GM23338 (cell line): ENCODE data around the gene MLST8. TPM values are rescaled to one million over a fixed set of nuclear protein-coding genes. Genes with fewer than 3 reads are reported as not detected.

Experiments
- ATAC-seq: fragments of 200-7000 bp; cut with Tn5 transposase; 3 replicates; pipeline ENCODE4 v1.9.1; 2020
- DNase-seq: peaks from one replicate; pipeline ENCODE4 v3.0.0-alpha.2; 2015; ENCODE audit warnings: low spot score
- H2AFZ ChIP-seq: fragments of 200-600 bp; sonication (generic); 2 replicates; pipeline ENCODE4 v1.8.0; 2016; ENCODE audit warnings: antibody characterized with exemption, mild to moderate bottlenecking, moderate library complexity
- H3F3A ChIP-seq: fragments of 200-600 bp; sonication (generic); replicated peaks from 2 replicates; pipeline ENCODE4 v1.8.0; 2017; ENCODE audit warnings: antibody characterized with exemption, mixed run types, low read depth
- H3K27ac ChIP-seq: fragments of 200-600 bp; sonication (generic); 2 replicates; pipeline ENCODE4 v1.6.1; 2016; ENCODE audit warnings: low read depth
- H3K27me3 ChIP-seq: fragments of 200-600 bp; sonication (generic); 2 replicates; pipeline ENCODE4 v1.8.0; 2016; ENCODE audit warnings: mild to moderate bottlenecking, mixed run types, moderate library complexity; ENCODE audit not compliant: insufficient read depth
- H3K36me3 ChIP-seq: fragments of 200-600 bp; sonication (generic); 2 replicates; pipeline ENCODE4 v1.8.0; 2016; ENCODE audit warnings: mild to moderate bottlenecking; ENCODE audit not compliant: insufficient read depth
- H3K4me1 ChIP-seq: fragments of 200-600 bp; sonication (generic); 2 replicates; pipeline ENCODE4 v1.8.0; 2016; ENCODE audit warnings: mild to moderate bottlenecking, moderate library complexity; ENCODE audit not compliant: insufficient read depth
- H3K4me2 ChIP-seq: fragments of 200-600 bp; sonication (generic); 2 replicates; pipeline ENCODE4 v1.7.1; 2017; ENCODE audit warnings: mixed run types
- H3K4me3 ChIP-seq: fragments of 200-600 bp; sonication (generic); 2 replicates; pipeline ENCODE4 v1.6.1; 2016; ENCODE audit warnings: mixed run types
- H3K79me2 ChIP-seq: fragments of 200-600 bp; sonication (generic); replicated peaks from 2 replicates; pipeline ENCODE4 v1.8.0; 2017; ENCODE audit warnings: mild to moderate bottlenecking; ENCODE audit not compliant: insufficient read depth
- H3K9me2 ChIP-seq: fragments of 200-600 bp; sonication (generic); 2 replicates; pipeline ENCODE4 v1.8.0; 2017; ENCODE audit not compliant: insufficient read depth
- H4K20me1 ChIP-seq: fragments of 200-600 bp; sonication (generic); replicated peaks from 2 replicates; pipeline ENCODE4 v1.8.0; 2017; ENCODE audit warnings: mild to moderate bottlenecking; ENCODE audit not compliant: insufficient read depth
- H3K27ac Mint-ChIP-seq: 2 replicates; pipeline ENCODE4 v1.8.0; 2020; ENCODE audit warnings: inconsistent platforms, mild to moderate bottlenecking, moderate library complexity, mixed read lengths
- H3K27me3 Mint-ChIP-seq: 3 replicates; pipeline ENCODE4 v1.8.0; 2022; ENCODE audit warnings: low read depth, mild to moderate bottlenecking, moderate library complexity, mixed read lengths, inconsistent platforms; ENCODE audit not compliant: insufficient read depth, poor library complexity
- H3K36me3 Mint-ChIP-seq: 3 replicates; pipeline ENCODE4 v1.8.0; 2021; ENCODE audit warnings: low read depth, mild to moderate bottlenecking, inconsistent platforms, moderate library complexity, mixed read lengths
- H3K4me1 Mint-ChIP-seq: 3 replicates; pipeline ENCODE4 v1.8.0; 2020; ENCODE audit warnings: mild to moderate bottlenecking, inconsistent platforms, mixed read lengths
- H3K4me3 Mint-ChIP-seq: 3 replicates; pipeline ENCODE4 v1.8.0; 2021; ENCODE audit warnings: moderate library complexity, mild to moderate bottlenecking, inconsistent platforms, mixed read lengths
- H3K9me3 Mint-ChIP-seq: 3 replicates; pipeline ENCODE4 v1.8.0; 2020; ENCODE audit warnings: moderate library complexity, mild to moderate bottlenecking, inconsistent platforms, mixed read lengths
- EZH2 ChIP-seq: fragments of 200-600 bp; sonication (generic); IDR thresholded peaks from one replicate; pipeline ENCODE4 v1.8.0; 2017; ENCODE audit warnings: antibody characterized with exemption, mild to moderate bottlenecking, low read depth; ENCODE audit not compliant: unreplicated experiment
- EZH2phosphoT487 ChIP-seq: fragments of 200-600 bp; sonication (generic); IDR thresholded peaks from one replicate; pipeline ENCODE4 v1.8.1; 2018; ENCODE audit warnings: antibody characterized with exemption; ENCODE audit not compliant: unreplicated experiment
- NANOG ChIP-seq: IDR thresholded peaks from 2 replicates; pipeline ENCODE4 v1.6.1; 2016; ENCODE audit warnings: antibody characterized with exemption, borderline replicate concordance
- STAT1 ChIP-seq: IDR thresholded peaks from one replicate; pipeline ENCODE4 v1.6.1; 2016; ENCODE audit warnings: antibody characterized with exemption; ENCODE audit not compliant: unreplicated experiment
- ZNF331 ChIP-seq: fragments of 250-450 bp; sonication (Bioruptor Pico); IDR thresholded peaks from 2 replicates; pipeline ENCODE4 v1.5.0; 2020; ENCODE audit warnings: low read depth, mild to moderate bottlenecking, moderate library complexity
- polyA plus RNA-seq: library from polyadenylated mRNA; unstranded; fragments of >200 nt; fragmentation: Nextera tagmentation; extraction: Ambion mirVana; gene quantifications from 2 replicates; pipeline ENCODE4 v1.2.1, GENCODE V29; 2016
- total RNA-seq: library from RNA; depleted of rRNA; stranded (reverse); fragments of >200 nt; shearing (Covaris generic); gene quantifications from 2 replicates; pipeline ENCODE4 v1.2.3, GENCODE V29; 2014
- TF ChIP-seq, protein P1 (sequence below): fragments of 250-450 bp; sonication (Bioruptor Pico); IDR thresholded peaks from 2 replicates; pipeline ENCODE4 v1.5.0; 2020; ENCODE audit warnings: mild to moderate bottlenecking, moderate library complexity
- TF ChIP-seq, protein P2 (sequence below): IDR thresholded peaks from 2 replicates; pipeline ENCODE4 v1.6.1; 2016; ENCODE audit warnings: antibody characterized with exemption
- TF ChIP-seq, protein P3 (sequence below): IDR thresholded peaks from one replicate; pipeline ENCODE4 v1.6.1; 2018; ENCODE audit warnings: antibody characterized with exemption; ENCODE audit not compliant: unreplicated experiment

The MLST8 gene
- total and polyA plus RNA-seq, 2 experiments from 2014 or later, result 58.8 to 138 TPM

DNA sequence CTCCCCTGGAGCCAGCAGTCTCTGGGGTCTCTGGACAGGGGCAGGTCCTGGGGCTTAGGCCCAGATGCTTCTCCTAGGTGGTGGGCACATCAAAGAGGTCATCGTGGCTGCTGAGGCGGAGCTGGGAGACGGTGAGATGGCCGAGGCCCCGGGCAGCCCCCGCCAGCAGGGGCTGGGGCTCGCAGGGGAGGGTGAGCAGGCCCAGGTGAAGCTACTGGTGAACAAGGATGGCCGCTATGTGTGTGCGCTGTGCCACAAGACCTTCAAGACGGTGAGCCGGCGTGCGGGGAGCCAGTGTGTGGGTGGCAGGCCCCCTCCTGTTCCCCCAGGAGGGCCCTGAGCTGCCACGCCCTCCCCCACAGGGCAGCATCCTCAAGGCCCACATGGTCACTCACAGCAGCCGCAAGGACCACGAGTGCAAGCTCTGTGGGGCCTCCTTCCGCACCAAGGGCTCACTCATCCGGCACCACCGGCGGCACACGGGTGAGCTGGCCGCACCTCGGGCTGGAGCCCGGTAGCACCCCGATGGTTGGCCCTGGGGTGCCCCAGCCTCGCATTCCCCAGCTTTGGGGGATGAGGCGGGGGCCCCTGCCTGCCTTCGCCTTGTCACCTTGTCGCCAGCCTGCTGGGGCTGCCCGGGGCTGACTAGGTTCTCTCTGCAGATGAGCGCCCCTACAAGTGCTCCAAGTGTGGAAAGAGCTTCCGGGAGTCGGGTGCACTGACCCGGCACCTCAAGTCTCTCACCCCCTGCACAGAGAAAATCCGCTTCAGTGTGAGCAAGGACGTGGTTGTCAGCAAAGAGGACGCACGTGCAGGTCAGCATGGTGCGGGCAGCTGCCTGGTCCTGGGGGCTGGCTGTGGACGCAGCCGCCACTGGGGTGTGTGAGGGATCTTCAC lies 27.1 kb downstream of the MLST8 start (continued):
- TF ChIP-seq, protein P1, sequence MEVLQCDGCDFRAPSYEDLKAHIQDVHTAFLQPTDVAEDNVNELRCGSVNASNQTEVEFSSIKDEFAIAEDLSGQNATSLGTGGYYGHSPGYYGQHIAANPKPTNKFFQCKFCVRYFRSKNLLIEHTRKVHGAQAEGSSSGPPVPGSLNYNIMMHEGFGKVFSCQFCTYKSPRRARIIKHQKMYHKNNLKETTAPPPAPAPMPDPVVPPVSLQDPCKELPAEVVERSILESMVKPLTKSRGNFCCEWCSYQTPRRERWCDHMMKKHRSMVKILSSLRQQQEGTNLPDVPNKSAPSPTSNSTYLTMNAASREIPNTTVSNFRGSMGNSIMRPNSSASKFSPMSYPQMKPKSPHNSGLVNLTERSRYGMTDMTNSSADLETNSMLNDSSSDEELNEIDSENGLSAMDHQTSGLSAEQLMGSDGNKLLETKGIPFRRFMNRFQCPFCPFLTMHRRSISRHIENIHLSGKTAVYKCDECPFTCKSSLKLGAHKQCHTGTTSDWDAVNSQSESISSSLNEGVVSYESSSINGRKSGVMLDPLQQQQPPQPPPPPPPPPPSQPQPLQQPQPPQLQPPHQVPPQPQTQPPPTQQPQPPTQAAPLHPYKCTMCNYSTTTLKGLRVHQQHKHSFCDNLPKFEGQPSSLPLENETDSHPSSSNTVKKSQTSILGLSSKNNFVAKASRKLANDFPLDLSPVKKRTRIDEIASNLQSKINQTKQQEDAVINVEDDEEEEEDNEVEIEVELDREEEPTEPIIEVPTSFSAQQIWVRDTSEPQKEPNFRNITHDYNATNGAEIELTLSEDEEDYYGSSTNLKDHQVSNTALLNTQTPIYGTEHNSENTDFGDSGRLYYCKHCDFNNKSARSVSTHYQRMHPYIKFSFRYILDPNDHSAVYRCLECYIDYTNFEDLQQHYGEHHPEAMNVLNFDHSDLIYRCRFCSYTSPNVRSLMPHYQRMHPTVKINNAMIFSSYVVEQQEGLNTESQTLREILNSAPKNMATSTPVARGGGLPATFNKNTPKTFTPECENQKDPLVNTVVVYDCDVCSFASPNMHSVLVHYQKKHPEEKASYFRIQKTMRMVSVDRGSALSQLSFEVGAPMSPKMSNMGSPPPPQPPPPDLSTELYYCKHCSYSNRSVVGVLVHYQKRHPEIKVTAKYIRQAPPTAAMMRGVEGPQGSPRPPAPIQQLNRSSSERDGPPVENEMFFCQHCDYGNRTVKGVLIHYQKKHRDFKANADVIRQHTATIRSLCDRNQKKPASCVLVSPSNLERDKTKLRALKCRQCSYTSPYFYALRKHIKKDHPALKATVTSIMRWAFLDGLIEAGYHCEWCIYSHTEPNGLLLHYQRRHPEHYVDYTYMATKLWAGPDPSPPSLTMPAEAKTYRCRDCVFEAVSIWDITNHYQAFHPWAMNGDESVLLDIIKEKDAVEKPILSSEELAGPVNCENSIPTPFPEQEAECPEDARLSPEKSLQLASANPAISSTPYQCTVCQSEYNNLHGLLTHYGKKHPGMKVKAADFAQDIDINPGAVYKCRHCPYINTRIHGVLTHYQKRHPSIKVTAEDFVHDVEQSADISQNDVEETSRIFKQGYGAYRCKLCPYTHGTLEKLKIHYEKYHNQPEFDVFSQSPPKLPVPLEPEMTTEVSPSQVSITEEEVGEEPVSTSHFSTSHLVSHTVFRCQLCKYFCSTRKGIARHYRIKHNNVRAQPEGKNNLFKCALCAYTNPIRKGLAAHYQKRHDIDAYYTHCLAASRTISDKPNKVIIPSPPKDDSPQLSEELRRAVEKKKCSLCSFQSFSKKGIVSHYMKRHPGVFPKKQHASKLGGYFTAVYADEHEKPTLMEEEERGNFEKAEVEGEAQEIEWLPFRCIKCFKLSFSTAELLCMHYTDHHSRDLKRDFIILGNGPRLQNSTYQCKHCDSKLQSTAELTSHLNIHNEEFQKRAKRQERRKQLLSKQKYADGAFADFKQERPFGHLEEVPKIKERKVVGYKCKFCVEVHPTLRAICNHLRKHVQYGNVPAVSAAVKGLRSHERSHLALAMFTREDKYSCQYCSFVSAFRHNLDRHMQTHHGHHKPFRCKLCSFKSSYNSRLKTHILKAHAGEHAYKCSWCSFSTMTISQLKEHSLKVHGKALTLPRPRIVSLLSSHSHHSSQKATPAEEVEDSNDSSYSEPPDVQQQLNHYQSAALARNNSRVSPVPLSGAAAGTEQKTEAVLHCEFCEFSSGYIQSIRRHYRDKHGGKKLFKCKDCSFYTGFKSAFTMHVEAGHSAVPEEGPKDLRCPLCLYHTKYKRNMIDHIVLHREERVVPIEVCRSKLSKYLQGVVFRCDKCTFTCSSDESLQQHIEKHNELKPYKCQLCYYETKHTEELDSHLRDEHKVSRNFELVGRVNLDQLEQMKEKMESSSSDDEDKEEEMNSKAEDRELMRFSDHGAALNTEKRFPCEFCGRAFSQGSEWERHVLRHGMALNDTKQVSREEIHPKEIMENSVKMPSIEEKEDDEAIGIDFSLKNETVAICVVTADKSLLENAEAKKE (CRISPR knock-in tag), result no peak

DNA sequence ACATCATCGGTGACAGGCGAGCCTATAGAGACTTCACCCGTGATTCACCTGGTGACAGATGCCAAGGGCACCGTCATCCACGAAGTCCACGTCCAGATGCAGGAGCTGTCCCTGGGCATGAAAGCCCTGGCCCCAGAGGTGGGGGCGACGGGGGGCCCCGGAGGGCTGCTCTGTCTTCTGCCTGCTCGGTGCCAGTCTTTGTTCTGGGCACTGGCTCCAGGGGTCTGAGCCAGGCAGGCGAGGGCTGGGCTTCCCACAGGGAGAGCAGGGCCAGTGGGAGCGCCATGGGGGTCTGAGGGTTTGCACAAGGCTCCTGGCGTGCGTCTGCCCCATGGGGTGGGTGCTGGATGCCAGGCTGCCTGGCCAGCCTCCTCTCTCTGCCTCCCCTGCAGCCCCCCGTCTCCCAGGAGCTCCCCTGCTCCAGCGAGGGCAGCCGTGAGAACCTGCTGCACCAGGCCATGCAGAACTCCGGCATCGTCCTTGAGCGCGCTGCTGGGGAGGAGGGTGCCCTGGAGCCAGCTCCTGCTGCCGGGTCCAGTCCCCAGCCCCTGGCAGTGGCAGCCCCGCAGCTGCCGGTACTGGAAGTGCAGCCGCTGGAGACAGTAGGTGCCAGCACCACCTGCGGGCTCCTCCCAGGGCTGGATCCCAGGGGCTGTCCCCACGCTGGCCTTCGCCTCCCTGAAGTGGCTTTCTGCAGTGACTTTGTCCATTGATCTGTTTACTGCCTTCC lies 28.0 kb downstream of the MLST8 start:
- Histone ChIP-seq H3F3A (no peaks in the 10 kb centered on the region), H3K27me3 (peaks cover 18% of the 10 kb centered on the region), H3K4me1 (no peaks in the 10 kb centered on the region), H2AFZ (no peak overlapping the region), H3K27ac (no peak overlapping the region), H4K20me1 (no peaks in the 10 kb centered on the region; the same call in 1 of the 2 replicates), H3K36me3 (0 out of 2 replicates have a peak, but pooled peaks cover 5% of the 10 kb centered on the region), H3K4me3 (no peak overlapping the region), H3K9me2 (no peaks in the 10 kb centered on the region), H3K79me2 (no peaks in the 10 kb centered on the region), H3K4me2 (no peak overlapping the region)
- Mint-ChIP-seq H3K27me3 (peaks cover 23% of the 10 kb centered on the region), H3K36me3 (peaks cover 9% of the 10 kb centered on the region; the same call in 2 of the 3 replicates), H3K4me1 (no peaks in the 10 kb centered on the region), H3K9me3 (no peaks in the 10 kb centered on the region), H3K27ac (no peak overlapping the region), H3K4me3 (no peak overlapping the region)
- DNase-seq (no peak), ATAC-seq (no peak)
- TF ChIP-seq, protein P2, sequence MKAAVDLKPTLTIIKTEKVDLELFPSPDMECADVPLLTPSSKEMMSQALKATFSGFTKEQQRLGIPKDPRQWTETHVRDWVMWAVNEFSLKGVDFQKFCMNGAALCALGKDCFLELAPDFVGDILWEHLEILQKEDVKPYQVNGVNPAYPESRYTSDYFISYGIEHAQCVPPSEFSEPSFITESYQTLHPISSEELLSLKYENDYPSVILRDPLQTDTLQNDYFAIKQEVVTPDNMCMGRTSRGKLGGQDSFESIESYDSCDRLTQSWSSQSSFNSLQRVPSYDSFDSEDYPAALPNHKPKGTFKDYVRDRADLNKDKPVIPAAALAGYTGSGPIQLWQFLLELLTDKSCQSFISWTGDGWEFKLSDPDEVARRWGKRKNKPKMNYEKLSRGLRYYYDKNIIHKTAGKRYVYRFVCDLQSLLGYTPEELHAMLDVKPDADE, result no peak
- TF ChIP-seq NANOG (no peak), EZH2phosphoT487 (no peak), EZH2 (no peak), STAT1 (no peak), ZNF331 (CRISPR knock-in tag) (no peak)
- TF ChIP-seq, protein P3, sequence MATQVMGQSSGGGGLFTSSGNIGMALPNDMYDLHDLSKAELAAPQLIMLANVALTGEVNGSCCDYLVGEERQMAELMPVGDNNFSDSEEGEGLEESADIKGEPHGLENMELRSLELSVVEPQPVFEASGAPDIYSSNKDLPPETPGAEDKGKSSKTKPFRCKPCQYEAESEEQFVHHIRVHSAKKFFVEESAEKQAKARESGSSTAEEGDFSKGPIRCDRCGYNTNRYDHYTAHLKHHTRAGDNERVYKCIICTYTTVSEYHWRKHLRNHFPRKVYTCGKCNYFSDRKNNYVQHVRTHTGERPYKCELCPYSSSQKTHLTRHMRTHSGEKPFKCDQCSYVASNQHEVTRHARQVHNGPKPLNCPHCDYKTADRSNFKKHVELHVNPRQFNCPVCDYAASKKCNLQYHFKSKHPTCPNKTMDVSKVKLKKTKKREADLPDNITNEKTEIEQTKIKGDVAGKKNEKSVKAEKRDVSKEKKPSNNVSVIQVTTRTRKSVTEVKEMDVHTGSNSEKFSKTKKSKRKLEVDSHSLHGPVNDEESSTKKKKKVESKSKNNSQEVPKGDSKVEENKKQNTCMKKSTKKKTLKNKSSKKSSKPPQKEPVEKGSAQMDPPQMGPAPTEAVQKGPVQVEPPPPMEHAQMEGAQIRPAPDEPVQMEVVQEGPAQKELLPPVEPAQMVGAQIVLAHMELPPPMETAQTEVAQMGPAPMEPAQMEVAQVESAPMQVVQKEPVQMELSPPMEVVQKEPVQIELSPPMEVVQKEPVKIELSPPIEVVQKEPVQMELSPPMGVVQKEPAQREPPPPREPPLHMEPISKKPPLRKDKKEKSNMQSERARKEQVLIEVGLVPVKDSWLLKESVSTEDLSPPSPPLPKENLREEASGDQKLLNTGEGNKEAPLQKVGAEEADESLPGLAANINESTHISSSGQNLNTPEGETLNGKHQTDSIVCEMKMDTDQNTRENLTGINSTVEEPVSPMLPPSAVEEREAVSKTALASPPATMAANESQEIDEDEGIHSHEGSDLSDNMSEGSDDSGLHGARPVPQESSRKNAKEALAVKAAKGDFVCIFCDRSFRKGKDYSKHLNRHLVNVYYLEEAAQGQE, result no peak
